Activated gamma-delta T cell (primary cell): ENCODE measurements around the gene RNF34.

ENCODE experiments used
- DNase-seq: peaks from one replicate; lab custom pipeline; 2025; lab: John Stamatoyannopoulos, UW

The RNF34 gene

DNA sequence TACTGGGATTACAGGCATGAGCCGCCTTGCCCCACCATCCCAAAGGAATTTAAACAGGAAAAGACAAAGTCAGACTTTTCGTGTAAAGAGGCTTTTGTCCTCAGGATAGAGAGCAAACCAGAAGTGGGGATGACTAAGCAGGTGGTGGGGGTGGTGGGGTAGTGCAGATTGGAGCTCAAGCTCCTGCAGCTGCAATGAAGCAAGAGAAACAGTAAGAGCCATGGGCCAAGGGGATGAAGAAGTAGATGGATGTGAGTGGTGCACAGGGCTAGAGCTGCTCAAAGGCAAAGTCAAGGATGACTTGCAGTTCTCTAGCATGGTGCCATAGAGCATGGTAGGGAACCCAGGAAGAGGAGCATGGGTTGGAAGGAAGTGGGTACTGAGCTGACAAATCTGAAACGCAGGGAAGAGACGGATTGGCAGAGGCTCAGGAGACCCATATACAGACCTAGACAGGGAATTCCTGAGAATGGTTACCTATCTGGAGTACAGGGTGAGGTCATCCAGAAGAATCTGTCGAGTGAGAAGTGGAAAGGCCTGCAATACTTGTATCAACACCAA, 11.4 kb upstream of the RNF34 start:
- no peak for DNase-seq

DNA sequence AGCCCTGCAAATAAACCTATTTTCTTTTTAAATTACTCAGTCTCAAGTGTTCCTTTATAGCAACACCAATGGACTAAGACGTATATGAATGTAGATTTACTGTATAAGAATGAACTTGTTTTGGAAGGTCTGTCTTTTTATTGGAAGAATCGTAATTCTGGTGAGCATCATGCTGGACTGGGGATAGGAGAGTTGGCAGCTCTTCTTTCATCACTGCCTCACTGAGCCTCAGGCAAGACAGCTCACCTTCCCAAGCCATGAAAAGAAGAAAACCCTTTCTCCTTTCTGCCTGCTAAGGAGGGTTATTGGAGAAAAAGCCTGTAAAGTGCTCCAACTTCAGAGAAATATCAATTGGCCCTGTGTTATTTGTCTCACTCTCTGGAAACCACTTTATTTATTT, 9.1 kb upstream of the RNF34 start:
- DNase-seq: no peak

DNA sequence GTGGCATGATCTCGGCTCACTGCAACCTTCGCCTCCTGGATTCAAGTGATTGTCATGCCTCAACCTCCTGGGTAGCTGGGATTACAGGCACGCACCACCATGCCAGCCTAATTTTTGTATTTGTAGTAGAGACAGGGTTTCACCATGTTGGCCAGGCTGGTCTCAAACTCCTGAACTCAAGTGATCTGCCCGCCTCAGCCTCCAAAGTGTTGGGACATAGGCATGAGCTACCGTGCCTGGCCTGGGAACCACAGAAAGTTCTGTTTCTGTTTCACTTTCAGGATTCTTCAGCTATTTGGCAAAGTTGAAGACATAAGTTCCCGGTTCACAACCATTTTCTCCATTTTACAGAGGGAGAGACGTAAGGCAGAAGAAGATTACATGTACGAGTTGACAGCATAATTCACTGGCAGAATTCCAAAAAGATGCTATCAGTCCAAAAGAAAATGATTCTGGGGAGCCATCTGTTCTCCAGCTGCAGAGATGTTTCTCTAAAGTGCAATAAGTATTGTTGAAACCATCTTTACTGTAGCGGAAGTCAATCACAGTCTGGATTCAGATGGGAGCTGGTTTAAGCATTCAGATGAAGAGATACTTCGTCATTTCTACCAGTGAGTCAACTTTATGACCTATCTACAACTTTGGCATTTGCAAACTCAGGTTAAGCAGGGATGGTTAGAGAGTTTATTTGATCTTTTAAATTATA, 8.1 kb upstream of the RNF34 start:
- DNase-seq: no peak

DNA sequence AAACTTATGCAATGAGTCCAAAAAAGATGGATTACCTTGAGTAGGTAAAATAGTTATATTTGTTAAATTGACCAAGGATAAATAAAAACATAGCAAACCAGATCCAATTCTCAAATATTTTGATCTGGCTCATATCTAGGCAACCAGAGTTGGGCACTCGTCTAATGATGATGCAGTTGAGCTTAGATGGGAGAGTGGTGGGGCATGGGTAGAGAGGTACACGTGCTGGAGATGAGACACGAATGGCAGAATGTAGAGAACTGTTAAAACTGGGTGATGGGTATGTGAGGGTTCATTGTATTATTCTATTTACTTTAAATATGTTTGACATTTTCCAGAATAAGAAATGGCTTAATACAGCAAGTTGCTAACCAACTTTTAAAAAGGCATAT, 7.6 kb upstream of the RNF34 start:
- DNase-seq: no peak

DNA sequence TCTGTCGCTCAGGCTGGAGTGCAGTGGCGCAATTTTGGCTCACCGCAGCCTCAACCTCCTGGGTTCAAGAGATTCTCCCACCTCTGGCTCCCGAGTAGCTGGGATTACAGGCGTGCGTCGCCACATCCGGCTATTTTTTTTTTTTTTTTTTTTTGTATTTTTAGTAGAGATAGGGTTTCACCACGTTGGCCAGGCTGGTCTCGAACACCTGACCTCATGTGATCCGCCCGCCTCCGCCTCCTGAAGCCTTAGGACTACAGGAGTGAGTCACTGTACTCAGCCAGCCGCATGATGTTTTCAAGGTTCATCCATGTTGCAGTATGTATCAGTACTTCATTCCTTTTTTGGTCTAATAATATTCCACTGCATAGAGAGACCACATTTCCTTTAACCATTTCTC, 2.4 kb upstream of the RNF34 start:
- DNase-seq: no peak

DNA sequence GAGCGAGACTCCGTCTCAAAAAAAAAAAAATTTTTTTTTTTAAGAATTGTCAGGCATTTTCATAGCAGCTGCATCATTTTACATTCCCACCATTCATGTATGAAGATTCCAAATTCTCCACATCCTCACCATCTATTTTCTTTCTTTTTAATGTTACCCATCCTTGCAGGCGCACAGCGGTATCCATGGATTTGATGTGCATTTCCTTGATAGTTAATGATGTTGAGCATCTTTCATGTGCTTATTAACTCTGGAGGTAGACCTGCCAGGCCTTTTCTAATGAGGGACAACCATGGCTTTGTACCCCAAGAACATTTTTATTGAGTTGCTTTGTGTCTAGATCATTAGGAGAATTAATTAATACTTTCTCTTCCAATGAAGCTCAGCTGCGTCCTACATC, 1.6 kb upstream of the RNF34 start:
- no peak for DNase-seq

DNA sequence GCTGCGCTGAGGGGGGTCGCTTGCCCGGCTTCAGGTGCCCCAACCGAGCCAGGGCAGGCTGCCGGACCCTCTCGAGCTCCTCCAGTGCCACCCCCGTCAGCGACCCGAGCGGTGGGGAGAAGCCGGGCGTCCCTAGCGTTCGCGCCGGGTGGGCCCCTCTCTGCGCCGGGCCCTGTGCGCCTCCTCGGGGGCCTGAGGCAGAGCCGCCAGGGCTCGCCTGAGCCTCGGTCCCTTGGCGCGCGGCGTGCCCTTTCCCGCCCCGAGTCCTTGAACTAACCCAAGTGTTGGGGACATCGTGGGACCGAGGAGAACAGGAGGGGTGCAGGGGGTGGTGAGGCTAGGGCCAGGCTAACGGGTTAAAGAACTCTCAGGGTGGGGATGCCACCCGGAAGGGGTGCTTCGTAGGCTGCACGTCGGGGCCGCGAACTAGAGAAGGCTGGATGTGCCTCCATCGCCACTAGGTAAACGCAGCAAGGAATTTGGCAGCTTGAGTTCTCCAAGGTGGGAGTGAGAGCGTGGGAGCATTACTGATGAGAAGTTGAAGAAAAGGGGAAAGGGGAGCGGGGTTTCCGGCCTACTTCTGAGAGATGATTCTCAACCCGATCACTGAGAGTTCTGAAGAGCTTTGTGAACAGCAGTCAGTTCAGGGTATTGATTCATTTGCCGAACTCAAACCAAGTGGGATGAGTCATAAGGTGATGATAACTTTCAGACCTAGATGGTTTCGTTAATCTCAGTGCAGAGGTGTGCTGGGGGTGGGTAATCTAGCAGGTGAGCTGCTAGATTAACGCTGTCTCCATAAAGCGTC, 618 bp downstream of the RNF34 start:
- peak; percentile 56 for DNase-seq

DNA sequence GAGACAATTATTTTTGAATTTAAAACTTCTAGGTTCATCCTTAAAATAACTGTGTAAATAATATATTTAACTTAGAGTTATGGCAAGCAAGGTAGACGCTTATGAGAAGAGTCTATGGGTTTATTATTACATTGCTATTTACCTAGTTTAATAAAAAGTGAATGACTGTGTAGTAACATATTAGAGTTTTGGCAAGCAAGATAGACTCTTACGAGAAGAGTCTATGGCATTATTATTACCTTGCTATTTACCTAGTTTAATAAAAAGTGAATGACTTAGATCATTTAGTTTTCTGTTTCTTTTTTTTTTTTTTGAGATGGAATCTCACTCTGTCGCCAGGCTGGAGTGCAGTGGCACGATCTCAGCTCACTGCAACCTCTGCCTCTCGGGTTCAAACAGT, 3.8 kb downstream of the RNF34 start:
- DNase-seq: no peak

DNA sequence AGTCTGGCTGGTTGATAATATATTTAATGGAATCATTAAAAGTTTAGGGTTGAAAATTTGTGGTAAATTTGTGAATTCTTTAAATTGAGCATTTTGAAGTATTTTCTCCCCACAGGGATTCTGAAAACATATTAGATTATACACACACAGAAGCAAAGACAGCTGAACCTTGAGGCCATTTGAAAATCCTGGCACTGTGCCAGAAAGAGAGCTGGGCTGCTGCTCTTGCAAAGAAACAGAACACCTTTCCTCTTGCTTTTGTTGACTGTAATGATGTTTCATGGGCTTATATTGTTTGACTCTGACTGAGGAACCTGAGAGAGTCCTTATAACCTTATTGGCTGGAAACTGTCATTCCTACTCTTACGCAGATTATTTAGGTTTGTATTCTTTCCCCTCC, 4.8 kb downstream of the RNF34 start:
- no peak for DNase-seq

DNA sequence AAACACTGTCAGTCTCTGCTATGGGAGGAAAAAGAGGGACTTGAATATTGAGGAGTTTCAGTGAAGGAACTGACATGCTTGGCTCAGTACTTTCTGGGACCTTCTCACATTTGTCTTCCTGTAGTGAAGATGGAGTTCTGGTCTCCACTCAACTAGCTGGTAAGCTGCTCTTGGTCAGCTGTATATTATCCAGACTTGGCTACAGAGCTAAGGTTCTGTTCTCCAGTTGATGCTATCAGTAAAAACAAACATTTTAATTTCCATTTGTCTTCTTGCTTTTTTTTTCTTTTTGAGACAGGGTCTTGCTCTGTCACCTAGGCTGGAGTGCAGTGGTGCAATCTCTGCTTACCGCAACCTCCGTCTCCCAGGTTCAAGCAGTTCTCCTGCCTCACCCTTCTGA, 5.3 kb downstream of the RNF34 start:
- DNase-seq: no peak

DNA sequence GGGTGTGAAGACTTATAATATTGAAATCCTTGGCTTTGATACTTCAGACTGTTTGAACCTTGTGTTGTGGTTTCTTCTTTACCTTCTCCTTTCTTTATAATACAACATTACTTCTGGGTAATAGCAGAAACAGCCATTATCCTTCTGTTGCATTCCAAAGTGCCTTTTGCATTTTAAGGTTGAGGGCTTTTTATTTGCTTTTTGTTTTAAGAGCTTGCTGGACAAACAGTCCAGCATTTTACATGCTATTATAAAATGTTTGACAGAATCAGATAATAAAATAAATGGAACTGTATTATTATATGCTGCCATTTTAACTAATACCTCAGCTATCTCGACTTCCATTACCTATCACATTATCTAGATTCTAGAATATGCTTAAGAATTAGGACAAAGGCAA, 14.0 kb downstream of the RNF34 start:
- no peak for DNase-seq

DNA sequence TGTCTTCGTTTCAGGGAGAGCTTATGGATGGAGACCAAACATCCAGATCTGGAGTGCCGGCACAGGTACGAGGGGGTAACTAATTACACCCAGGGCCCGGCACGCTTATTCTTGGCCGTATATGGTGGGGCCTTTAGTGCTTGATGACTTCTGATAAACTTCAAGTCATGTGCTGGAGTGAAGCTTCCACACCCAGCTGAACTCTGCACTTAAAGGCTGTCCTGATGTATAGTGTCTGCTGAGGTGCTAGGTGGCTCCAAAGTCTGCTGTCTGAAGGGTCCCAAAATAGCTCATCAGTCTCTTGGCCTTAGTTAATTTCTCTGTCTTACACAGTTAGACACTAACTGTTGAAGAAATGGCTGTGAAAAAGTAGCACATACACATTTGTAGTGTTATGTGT, 17.9 kb downstream of the RNF34 start:
- no peak for DNase-seq

DNA sequence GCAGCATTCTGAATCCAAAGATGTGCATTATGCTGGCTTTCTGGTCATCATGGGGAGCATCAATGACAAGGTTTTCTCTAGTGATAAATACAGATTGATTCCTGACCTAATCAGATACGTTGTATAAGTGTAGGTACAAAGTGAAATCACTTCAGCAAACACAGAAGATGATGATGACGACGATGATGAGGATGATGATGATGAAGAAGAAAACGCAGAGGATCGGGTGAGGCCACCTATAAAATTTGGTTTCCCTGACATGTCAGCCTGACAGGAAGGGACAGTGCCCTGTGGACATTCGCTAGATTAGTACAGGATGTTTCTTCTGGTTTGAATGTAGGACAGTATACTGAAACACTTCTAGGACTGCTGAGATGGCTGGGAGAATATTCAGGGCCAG, 20.2 kb downstream of the RNF34 start:
- no peak for DNase-seq

DNA sequence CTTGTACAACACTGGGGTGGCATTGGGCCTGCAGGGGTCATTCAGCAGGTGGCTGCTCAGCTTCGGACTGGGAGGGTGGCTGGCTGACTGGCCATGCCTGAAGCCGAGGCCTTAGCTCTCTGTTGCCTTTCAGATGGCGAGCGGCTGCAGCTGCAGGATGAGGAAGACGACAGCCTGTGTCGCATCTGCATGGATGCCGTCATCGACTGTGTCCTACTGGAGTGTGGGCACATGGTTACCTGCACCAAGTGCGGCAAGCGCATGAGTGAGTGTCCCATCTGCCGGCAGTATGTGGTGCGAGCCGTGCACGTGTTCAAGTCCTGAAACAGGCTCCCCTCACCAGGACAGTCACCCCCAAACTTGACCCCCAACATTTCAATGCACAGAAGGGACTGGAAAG, 23.3 kb downstream of the RNF34 start:
- no peak for DNase-seq

DNA sequence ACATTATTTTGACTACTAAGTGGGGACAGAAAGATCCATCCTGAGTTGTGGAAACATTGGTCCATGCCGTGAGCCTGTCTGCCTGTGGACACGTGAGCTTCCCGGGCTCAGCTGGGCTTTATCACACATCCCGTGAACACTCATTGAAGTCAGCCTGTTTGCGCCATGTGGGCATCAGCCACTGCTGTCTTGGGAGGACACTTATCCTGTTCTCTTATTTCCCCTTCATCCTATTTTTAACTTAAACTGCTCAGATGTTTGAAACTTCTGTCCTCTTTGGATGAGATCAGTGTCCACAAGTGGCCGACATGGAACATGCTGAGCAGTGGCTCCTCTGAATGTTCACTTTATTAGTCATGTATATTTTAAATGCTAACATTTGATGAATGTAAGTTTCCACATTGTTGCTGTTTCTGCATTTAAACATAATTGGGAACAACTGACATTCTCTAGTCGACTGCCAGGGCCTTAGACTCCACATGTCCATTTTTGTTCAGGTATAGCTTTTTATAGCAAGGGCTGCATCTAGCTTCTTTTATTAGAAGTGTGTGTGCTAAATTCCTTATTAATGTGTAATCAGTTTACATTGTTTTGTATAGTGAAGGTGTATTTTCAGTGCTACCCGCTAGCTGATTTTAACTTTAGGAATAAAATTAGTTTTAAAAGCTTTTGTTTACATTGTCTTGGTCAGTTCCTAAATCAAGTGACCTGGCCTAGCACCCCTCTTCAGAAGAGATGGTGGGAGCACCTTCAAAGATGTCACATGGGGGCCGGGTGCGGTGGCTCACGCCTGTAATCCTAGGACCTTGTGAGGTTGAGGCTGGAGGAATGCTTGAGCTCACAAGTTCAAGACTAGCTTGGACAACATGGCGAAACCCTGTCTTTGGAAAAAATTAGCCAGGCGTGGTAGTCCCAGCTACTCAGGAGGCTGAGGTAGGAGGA, 24.0 kb downstream of the RNF34 start:
- DNase-seq: no peak

DNA sequence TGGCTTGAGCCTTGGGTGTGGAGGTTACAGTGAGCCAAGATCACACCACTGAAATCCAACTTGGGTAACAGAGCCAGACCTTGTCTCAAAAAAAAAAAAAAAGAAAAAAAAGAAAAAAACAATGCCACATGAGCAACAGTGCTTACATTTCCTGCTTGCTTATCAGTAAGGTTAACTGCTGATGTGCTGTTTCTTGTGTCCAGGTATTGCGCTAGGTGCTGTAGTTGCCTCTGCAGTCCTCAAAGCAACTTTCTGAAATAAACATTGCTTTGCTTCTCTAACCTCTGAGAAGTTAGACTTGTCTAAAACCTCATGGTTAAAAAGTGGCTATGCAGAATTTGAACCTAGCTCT, 24.7 kb downstream of the RNF34 start:
- no peak for DNase-seq

DNA sequence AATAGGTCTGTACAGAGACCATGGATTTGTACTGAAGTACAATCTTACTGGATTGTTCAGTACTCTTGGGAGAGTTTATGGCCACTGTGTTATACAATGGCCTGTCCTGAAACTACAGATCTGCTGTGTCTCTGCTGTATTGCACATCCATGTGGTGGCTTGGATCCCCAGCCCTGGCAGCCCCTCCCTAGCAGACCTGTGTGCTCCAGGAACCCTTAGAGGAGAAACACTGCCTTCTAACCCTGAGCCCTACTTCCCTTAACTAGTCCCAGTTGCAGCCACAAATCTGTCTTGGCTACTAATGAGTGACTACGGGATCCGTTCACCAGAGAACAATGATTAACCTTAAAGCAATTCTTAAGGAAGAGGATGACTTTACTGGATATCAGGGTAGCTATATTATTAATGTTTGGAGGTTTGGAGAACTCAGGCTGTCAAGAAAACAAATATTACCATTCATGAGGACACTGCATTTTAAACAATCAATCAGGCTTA, 27.7 kb downstream of the RNF34 start:
- DNase-seq: no peak

DNA sequence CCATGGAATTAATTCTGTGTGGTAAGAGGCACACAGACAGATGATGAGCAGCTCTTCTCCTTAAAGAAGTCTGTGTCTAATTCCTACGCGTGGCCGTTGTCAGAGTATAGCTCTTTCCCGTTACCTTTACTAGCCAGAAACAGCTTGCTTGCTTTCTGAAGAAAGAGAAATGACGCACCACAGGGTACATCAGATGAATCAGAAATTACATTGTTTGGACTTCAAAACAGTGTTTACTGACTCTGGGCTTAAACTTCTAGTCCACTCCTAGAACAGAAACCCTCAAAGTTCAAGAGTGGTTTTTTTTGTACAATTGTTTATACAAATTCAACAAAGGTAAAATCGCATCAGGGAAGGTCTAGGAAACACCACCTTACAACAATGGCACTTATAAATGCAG, 29.0 kb downstream of the RNF34 start:
- DNase-seq: no peak

DNA sequence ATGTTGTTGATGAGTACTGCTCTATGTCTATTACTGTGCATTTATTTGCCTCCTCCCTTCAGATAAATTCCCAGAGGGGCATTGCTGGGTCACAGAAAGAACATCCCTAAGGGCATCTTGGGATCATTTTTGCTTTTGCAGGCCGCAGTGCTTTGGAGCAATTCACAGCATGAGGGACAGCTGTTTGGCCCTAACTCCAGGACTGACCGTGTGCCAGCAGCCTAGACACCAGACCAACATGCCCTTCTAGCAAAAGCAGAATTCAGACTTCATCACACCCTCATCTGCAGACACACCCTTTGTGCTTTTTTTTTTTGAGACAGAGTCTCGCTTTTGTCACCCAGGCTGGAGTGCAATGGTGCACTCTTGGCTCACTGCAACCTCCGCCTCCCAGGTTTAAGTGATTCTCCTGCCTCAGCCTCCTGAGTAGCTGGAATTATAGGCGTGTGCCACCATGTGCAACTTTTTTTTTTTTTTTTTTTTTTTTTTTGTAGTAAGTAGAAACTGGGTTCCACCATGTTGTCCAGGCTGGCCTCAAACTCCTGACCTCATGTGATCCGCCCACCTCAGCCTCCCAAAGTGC, 31.0 kb downstream of the RNF34 start:
- DNase-seq: no peak

DNA sequence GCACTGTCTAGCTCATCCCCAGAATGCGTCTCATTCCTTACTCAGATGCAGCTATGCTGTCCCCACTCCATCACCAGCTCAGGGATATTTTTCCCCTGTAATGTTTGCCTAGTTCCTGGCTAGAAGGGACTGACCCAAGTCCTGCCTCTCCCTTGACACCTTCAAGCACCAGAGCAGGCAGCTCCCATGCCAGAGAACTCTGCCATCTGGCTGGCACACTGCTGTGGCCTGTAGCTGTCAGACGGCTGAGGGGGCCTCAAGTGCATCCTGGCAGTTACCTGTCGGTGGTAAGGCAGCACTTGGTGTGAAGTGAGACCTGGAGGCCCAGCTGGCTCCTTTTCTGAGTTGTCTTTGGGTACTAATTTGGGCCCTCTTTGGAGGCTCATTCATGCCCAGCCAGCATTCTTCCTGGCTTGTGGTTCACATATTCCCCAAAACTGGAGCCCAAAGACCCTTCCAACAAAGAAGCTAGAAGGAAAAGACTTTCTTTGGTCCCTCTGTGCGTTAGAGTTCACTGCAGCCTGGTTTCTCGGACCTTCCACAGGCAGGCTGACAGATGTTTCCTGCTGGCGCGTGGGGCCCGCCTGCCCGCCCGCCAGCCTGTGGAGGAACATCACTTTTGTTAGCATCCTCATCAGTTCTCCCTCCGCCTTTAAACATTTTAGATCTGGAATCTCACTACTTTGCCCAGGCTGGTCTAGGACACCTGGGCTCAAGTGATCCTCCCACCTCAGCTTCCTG, 33.0 kb downstream of the RNF34 start:
- no peak for DNase-seq

DNA sequence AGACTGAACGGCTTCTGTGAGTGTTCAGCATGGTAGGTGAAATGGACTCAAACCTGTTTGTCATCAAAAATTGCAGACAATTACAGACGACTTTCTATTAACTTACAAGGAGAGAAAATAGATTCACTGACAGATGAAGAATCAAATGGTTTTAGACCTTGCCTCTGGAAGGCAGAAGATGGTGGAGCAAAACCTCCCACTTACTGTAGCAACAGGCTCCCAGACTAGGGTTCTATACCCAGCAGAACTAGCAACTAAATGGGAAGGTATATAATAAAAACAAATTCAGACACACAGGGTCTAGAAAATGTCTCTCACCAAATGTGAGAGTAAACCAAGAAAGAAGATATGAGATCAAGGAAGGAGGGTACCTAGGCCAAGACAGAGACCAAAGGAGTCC, 36.8 kb downstream of the RNF34 start:
- no peak for DNase-seq
